Stimulated activated CD4-positive, alpha-beta T cell treated with anti-CD3 and anti-CD28 coated beads, Interleukin-15, amount 100 ng/mL, for 48 hours (primary cell): ENCODE results near the gene ATP13A3.

Experiments used
- DNase-seq, 2 donors: peaks; one replicate each; pipeline ENCODE4 v3.0.0-alpha.2; 2020; ENCODE audit warnings: low read depth in 2 of 2

The ATP13A3 gene

DNA sequence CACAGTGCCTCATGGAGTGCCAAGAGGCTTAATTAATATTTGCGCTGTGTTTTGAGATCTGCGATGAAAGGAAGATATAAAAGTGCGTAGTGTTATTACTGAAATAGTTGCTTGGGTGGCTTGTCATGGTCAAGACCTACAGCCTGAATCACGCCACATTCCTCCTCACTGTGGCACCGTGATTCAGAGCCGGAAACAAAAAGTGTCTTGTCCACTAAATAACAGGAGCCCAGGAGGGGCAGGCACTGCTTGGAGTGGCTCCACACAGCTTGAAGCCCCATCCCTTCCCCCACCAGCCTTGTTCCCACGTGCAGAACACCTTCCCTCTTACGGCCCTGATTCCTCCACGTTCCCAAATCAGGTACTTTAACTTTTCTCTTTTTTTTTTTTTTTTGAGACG is 116.0 kb downstream of the ATP13A3 start:
- no peak for DNase-seq

DNA sequence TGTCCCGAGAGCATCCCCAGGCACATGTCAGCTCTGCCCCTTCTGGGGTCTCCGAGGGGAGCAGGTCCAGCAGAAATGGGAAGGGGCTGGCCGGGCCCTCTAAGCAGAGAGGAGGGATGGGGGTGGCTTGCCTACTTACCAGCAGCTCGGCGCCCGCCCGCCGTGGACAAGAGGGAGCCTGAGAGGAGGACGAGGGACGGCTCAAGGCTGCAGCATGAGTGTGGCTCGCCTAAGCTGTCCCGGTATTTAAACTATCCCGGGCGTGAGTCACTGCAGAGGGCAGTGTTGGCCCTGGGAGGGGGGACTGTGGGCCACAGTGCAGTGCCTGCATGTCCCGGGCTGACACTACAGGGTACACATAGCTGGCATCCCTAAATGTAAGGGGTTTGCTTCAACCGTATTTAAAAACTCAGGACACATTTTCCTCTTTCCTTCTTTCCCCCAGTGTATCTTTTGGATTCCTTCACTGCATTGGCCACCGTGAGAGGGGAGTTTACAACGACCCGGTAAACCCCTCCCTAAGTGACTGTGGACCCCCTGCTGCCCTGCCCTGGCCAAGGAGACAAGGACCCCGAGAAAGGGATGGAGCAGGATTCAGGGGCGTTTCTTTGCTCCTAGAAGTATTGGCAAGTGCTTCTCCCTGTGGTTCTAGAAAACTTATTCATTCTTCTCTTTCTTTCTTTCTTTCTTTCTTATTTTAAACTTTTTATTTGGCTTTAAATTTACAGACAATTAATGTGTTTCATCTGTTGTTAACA is 117.1 kb downstream of the ATP13A3 start, which contains the start of gene LRRC15:
LRRC15 (minus strand) TSS at position 222 of the 758 bp plus-strand sequence. CDS start 8,700 bp downstream, outside the sequence.
- no peak for DNase-seq

DNA sequence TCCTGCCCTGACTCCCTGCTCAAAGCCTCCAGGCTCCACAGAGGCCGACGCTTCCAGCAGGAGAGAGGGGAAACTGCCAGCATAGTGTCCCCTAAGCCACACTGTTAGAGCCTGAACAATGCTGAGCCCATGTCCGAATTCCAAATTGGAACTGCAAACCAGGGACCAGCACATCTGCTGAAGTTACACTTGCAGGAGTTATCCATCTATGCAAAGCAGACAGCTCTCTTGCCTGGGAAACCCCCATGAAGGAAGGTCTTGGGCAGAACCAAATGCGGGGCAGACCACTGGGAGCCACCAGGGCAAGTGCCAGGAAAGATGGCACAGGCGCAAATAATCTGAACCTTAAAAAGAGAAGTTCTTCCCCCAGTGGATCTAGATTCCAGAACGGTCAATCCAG is 117.9 kb downstream of the ATP13A3 start:
- no peak for DNase-seq

DNA sequence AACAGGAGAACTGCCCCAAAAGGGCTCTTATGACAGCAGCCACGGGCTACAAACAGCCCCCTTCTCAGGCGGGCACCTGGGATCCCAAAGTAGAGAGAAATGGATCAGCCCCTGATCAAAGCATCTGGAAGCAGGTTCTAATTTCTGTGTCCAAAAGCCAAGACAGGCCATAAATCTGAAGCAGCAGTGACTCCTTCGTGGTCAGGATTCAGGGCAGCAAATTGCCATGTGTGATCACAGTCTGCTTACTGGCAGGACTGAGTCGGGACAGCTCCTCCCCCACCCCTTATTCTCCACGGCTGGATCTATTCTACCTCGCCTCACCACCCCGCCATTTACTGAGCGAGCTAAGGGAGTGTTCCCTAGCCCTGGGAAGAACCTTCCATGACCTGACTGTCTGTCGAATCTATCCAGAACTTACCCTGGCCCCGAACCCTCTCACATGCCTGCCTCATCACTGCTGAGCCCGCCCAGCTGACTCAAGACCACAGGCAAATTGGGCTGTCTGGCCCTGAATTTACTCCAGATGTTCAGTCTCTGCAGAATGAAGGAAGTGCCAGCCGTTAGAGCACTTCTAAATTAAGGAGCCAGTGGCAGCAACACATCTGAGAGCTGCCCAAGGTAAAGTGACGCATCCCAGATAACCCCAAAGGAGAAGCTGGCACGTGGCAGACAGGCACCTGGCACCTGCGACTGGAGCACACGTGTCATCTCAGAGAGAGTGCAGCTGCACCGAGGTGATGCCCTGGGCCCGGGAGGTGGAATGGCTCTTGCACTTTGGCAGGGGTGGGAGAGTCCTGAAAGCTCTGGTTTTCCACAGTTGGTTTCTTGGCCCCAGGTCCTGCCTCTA is 118.6 kb downstream of the ATP13A3 start:
- DNase-seq = no peak

DNA sequence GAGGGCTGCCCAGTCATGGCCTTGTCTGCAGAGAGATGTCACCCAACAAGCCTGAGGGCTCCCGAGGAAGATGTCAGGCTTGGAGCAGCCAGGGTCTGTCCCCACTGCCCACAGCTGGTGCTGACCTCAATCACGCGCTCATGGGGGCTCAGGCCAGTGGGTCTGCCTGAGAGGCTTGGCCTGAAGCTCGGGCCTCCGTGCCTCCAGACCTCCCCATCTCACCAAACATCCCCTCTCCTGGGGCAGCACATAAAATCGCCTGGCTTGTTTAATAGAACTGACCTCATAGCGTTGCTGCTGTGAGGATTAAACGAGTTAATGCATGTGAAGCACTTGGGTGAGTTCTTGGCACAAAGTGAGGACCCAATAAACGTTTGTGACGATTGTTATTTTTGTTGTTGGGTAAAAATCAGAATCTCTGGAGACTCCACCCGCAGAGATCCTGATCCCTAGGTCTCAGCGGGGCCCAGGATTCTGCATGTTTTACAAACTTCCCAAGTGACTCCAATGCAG is 120.8 kb downstream of the ATP13A3 start:
- DNase-seq = no peak

DNA sequence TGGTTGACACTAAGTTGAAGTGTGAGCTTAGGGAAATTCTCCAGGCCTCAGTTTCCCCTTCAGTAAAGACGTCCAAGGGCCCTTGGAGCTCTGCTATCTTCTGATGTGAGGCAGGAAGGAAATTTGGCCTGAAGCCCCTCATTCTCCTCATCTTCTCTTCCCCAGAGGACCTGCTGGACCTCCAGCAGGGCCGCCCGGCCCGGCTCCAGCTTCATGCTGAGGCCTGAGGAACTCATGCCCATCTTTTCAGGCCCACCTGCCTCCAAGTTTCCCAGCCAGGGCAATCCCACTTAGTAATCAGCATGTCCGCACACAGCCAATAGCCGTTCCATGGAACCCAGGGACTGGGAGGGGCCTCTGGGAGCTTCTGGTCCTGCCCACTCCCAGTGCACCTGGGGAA is 121.3 kb downstream of the ATP13A3 start:
- DNase-seq = no peak

DNA sequence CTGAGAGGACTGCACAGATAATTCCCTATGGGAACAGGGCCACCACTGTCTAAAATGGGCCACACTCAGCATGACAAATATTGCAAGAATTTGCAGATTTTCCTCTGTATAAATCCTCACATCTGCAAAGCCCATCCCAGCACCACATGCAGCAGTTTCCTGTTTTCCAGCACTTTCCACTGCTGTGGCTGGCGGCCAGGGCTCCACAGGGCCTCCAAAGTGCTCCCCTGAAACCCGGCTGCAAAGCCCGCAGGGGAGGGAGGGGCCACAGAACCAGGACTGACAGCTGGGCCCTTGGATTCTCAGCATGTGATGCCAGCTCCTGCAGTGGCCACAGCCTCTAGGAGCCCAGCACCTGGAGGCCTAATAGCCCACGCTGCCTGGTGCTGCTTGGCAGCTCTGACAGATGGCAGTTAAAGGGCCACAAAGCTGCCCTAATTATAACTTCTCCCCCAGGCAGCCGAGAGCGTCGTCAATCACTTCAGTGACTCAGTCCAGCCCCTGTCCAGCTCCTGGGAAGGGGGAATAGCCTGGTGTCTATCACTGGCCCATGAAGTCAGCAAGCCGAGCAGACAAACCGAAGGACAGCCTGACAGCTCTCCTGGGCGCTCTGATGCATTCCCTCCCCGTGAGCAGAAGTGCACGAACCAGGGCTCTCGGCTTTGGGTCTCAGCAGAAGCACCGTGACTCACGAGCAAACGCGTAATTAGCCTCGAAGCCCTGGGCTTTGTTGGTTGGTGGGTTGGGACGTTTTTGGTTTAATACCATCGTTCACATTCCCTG is 122.0 kb downstream of the ATP13A3 start:
- DNase-seq = no peak

DNA sequence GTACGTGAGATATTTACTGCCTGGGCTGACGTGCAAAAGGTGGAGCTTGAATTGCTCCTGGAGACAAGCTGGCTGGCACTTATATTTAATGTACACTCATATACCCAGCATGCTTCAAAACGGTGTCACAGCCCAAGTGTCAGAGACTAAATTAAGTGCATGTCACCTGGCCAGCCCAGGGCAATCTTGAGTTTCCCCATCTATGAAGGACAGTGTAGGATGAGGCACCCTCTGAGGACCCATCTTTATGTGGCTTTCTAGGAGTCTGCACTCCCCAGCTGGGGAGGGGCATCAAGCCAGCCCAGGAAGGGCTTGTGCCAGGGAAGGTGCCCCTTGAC is 122.5 kb downstream of the ATP13A3 start:
- no peak for DNase-seq

DNA sequence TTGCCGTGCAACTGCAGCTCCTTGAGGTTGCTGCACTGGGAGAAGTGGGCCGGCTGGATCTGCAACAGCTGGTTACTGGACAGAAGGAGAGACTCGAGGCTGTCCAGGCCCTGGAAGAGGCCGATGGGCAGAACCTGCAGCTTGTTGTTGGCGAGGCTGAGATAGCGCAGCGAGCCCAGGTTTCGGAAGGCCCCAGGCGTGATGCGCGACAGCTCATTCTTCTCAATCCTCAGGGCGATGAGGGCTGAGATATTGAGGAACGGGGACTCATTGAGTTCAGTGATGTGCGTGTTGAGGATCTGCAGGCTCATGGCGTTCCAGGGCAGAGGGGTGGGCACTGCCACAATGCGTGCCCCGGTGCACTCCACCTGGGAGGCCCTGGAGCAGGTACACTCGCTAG is 126.2 kb downstream of the ATP13A3 start:
- DNase-seq = no peak

DNA sequence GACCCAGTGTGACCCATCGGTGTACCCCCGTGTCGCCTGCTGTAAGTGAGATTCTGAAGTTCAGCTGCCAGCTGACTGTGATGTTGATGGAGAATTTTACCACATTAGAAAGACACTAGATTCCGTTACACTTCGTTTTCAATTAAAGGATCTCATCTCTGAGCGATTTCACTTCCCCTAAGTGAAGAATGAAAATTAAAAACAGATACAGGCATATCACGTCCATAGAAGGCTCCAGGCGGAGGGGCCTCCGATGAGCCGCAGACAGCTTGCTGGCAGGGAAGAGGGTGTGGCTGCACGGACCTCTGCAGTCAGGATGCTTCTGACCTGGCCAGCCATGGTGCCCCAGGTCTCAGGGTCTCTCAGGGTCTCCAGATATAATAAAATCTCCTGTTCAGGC is 129.1 kb downstream of the ATP13A3 start:
- no peak for DNase-seq

DNA sequence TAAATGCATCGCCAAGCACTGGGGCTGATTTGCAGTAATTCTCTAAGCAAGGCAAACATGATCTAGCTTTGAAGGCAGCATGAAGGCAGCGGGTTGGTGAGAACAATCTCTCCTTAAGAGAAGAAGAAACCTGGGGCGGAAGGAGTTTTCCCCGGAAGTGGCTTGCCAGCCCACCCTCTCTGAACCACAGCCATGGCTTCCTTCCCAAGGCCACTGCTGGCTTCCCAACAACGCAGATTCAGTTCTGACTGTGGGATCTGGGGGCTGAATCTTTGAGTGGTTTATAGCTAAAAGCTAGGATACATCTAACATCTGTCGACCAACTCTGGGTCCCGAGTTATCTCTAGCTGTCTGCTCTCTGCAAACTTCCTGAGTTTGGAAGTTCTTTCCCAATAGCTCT is 131.4 kb downstream of the ATP13A3 start:
- DNase-seq = no peak

DNA sequence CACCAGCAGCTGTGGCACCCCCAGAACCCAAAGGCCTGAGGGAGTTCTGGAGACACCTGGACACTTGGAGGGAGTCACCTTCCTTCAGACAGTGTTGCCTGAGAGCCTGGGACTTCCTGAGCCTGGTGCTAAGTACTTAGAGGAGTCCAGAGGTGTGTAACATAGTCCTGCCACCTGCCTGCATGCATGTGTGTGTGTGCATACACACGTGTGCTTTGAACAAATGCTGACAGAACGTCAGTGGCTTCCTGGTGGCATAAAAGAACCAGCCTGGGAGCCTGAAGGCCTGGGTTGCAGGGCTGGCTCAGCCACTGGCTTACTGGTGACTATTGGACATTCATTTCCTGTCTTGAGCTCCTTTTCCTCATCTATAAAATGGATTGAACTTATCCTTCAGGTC is 132.5 kb downstream of the ATP13A3 start:
- DNase-seq = no peak
